DND-41 (cell line): ENCODE data around the gene XRCC5.

Experiments
- CTCF ChIP-seq: IDR thresholded peaks from 2 replicates; pipeline ENCODE4 v1.5.1; 2012; ENCODE audit warnings: borderline replicate concordance, low read length, moderate library complexity, mild to moderate bottlenecking; ENCODE audit not compliant: poor library complexity, severe bottlenecking; ENCODE audit errors: extremely low read depth
- EZH2 ChIP-seq: IDR thresholded peaks from 3 replicates; pipeline ENCODE4 v1.6.1; 2012; ENCODE audit warnings: borderline replicate concordance, low read depth, mild to moderate bottlenecking, moderate library complexity, low read length, inconsistent platforms; ENCODE audit not compliant: severe bottlenecking

- TF ChIP-seq CTCF = no peak
- no peak for TF ChIP-seq EZH2
These were observed 92.7 kb downstream of the XRCC5 start for GRCh38 chr2:216201692-216202306.
